ENCODE measurements around the gene FGFRL1. TPM values are rescaled to one million over a fixed set of nuclear protein-coding genes. Genes with fewer than 3 reads are reported as not detected.

FGFRL1 gene
- total RNA-seq, 1 experiment from 2014 or later: 26.1 TPM

GRCh38 chr4:986879-987623, 24.4 kb upstream of the FGFRL1 start, which contains the start of gene IDUA:
TSS of gene IDUA (plus strand) at chr4:987044. CDS start at chr4:987085, 41 bp downstream.
- Histone ChIP-seq H2BK12ac (ENCODE audit: insufficient read length, low read depth, low read length) (no peak within 1 kb of the TSS), H3T11ph (ENCODE audit: low read length) (no peak within 1 kb of the TSS), H2AK5ac (ENCODE audit: insufficient read length, low read length) (no peak within 1 kb of the TSS), H2BK120ac (ENCODE audit: low read depth, low read length, poor library complexity, severe bottlenecking) (no peak within 1 kb of the TSS), H3K4me1 (ENCODE audit: insufficient read depth, low read length) (peaks cover 3% of the 10 kb centered on the region; the same call in 1 of the 2 replicates), H2BK5ac (ENCODE audit: insufficient read length, low read length) (no peak within 1 kb of the TSS), H4K91ac (ENCODE audit: insufficient read length, low read depth, low read length) (no peak within 1 kb of the TSS), H3K23ac (ENCODE audit: insufficient read length, low read depth, low read length) (no peak within 1 kb of the TSS), H4K5ac (ENCODE audit: insufficient read length, low read depth, low read length) (no peak within 1 kb of the TSS), H2BK15ac (ENCODE audit: low read depth, low read length) (no peak within 1 kb of the TSS), H3K27ac (ENCODE audit: insufficient read length, low read depth, low read length) (no peak within 1 kb of the TSS), H4K20me1 (ENCODE audit: control insufficient read depth, insufficient read depth, insufficient read length) (no peaks in the 10 kb centered on the region), H3K79me1 (ENCODE audit: insufficient read depth, low read depth, low read length, poor library complexity, severe bottlenecking) (no peaks in the 10 kb centered on the region), H3K79me2 (ENCODE audit: insufficient read depth, low read length) (no peaks in the 10 kb centered on the region), H3K23me2 (ENCODE audit: insufficient read length, low read depth, low read length, poor library complexity, severe bottlenecking) (peaks cover 3% of the 10 kb centered on the region), H3K56ac (ENCODE audit: insufficient read length, low read depth, low read length) (no peak within 1 kb of the TSS), H3K4me2 (ENCODE audit: insufficient read depth, insufficient read length, low read length) (peak within 1 kb of the TSS; percentile 78), H2BK20ac (ENCODE audit: low read depth, low read length, poor library complexity, severe bottlenecking) (no peak within 1 kb of the TSS), H3K9me3 (ENCODE audit: control insufficient read depth, low read depth, low read length) (no peaks in the 10 kb centered on the region), H2AFZ (ENCODE audit: low read length) (no peak within 1 kb of the TSS), H4K8ac (replicated peaks; ENCODE audit: insufficient read length, low read depth, low read length) (no peak within 1 kb of the TSS), H3K9ac (ENCODE audit: extremely low read depth, insufficient read length, low read length) (peak within 1 kb of the TSS; percentile 4), H3K27me3 (ENCODE audit: insufficient read depth, low read length) (no peaks in the 10 kb centered on the region; the same call in 1 of the 2 replicates), H3K18ac (ENCODE audit: insufficient read length, low read depth, low read length) (no peak within 1 kb of the TSS), H3K14ac (ENCODE audit: insufficient read depth, low read length) (peak within 1 kb of the TSS; percentile 30), H3K4ac (ENCODE audit: low read depth, low read length) (no peak within 1 kb of the TSS)
- WGBS (ENCODE audit: extremely low coverage, insufficient read length, low lambda C conversion rate): no CpG with 5 or more reads among the region's 69 CpGs
- Mint-ChIP-seq H3K27ac (no peak within 1 kb of the TSS), H3K9me3 (0 out of 5 replicates have a peak, but pooled peaks cover 0 to 4% of the 10 kb centered on the region in 2 experiments), H3K4me3 (peak within 1 kb of the TSS; percentile 75 to 89), H3K4me1 (peaks cover 11 to 13% of the 10 kb centered on the region in 2 experiments), H3K27me3 (ENCODE audit: low read depth) (peaks cover 39% of the 10 kb centered on the region), H3K36me3 (ENCODE audit: insufficient read depth in 1 of 3, low read depth in 3 of 3) (no peaks in the 10 kb centered on the region)
- DNase-seq: peak; percentile 73
- peak; percentile 52 for TF ChIP-seq CTCF (conservative IDR thresholded peaks at IDR 0.05)

Data from H9 (cell line).